ENCODE data around the gene COL4A6. TPM values are rescaled to one million over a fixed set of nuclear protein-coding genes. Genes with fewer than 3 reads are reported as not detected.

COL4A6 gene
- polyA plus RNA-seq, 4 donors = 0.43 to 2.5 TPM; not detected in 2

DNA sequence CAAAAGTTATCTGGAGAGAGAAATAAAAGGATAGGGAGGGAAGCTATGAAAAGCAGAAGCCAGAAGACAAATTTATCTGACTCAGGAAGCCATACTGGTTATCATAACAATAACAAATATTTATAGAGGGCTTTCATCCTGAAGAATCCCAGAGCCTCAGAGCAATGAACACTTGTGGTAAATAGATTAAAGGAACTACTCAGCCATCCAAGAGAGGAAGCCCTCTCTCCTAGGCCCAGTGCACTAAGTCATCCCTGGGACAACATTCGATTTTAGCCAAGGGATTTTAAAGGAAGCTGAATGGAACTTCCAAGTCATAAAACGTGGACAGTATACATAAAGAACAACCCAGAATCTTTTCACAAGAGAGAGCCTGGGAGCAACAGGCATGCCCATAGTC lies 76.9 kb downstream of the COL4A6 start:
- WGBS, 3 donors = 40 to 68% (median 49%) methylated on average over 2 of the region's 2 CpGs
- Histone ChIP-seq H3K27me3 (ENCODE audit: control insufficient read depth in 3 of 3, insufficient read depth in 3 of 3, low read length in 3 of 3) (peaks cover 0 to 2% (median 0%) of the 10 kb centered on the region in 3 donors), H3K4me3 (ENCODE audit: low read depth in 1 of 3, low read length in 3 of 3) (no peak overlapping the region), H3K4me1 (ENCODE audit: control insufficient read depth in 3 of 3, insufficient read depth in 2 of 3, low read depth in 1 of 3, low read length in 2 of 3) (peaks cover 0 to 5% (median 0%) of the 10 kb centered on the region in 3 donors), H3K36me3 (ENCODE audit: control insufficient read depth in 3 of 3, insufficient read depth in 2 of 3, low read depth in 1 of 3, low read length in 3 of 3) (no peaks in the 10 kb centered on the region), H3K27ac (ENCODE audit: low read depth in 1 of 3, low read length in 2 of 3) (no peak overlapping the region), H3K9me3 (ENCODE audit: control insufficient read depth in 2 of 2, insufficient read depth in 1 of 2, low read depth in 1 of 2, low read length in 1 of 2) (no peaks in the 10 kb centered on the region)
- DNase-seq = peak in 1 of 2 donors; percentile 1
- FAIRE-seq = no peak

DNA sequence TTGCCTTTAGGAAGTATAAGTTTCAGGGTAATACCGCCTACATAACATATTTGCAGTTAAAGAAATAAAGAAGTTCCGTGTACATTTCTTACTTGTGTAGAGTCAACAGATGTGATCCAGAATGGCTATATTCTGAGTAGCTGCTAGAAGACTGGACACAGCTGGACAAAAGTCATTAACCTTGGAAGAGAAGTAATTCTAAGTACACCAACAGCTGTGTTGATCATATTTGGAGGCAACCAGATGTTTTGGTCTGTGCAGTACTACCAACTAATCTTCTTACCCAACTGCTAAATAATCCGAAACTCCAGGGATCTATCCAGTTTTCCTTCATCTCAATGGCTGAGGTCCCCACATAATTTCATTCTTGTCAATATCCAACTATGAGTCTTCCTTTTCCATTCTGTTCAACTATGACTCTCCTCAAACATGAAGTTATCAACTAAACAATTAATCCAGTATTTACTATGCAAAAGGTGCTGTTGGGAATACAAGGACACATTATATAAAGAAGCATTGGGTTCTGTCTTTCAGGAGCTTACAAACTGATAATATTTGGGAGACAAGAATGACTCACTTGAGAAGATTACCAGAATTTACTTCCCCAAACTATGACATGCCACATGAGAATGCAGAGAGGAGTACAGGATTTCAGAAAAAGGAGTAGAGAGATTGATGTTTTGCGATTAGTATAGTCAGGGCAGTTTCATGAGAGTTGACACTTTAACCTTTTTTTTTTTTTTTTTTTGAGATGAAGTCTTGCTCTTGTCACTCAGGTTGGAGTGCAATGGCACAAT lies 78.2 kb downstream of the COL4A6 start:
- H3K27ac ChIP-seq (ENCODE audit: low read depth in 1 of 3, low read length in 2 of 3) = no peak overlapping the region
- no peak overlapping the region for H3K4me3 ChIP-seq (ENCODE audit: low read depth in 1 of 3, low read length in 3 of 3)
- FAIRE-seq (no peak), DNase-seq (no peak)
- peaks cover 0 to 5% (median 0%) of the 10 kb centered on the region in 3 donors for H3K4me1 ChIP-seq (ENCODE audit: control insufficient read depth in 3 of 3, insufficient read depth in 2 of 3, low read depth in 1 of 3, low read length in 2 of 3)
- WGBS, 3 donors = 73 to 84% (median 81%) methylated on average over 4 of the region's 4 CpGs
- H3K27me3 ChIP-seq (ENCODE audit: control insufficient read depth in 3 of 3, insufficient read depth in 3 of 3, low read length in 3 of 3) = peaks cover 0 to 2% (median 0%) of the 10 kb centered on the region in 3 donors
- no peaks in the 10 kb centered on the region for H3K36me3 ChIP-seq (ENCODE audit: control insufficient read depth in 3 of 3, insufficient read depth in 2 of 3, low read depth in 1 of 3, low read length in 3 of 3)
- H3K9me3 ChIP-seq (ENCODE audit: control insufficient read depth in 2 of 2, insufficient read depth in 1 of 2, low read depth in 1 of 2, low read length in 1 of 2) = no peaks in the 10 kb centered on the region

DNA sequence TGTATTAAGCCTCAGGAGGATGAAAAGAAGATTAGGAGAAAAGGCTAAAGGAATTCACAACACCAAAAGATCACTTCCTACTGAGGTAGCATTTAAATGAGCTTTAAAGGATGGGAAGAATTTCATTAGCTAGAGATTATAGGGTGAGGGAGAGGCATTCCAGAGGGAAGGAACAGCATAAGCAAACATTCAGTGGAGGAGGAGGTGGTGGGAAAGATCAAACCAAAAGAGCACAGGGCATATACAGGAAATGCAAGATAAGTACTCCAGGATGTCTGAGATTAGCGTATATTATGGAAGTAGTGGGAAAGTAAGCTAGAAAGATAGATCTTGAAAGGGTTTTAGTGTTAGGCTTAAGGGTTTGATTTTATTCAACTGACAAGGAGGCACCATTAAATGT lies 84.8 kb downstream of the COL4A6 start:
- FAIRE-seq (no peak), DNase-seq (no peak)
- Histone ChIP-seq H3K4me1 (ENCODE audit: control insufficient read depth in 3 of 3, insufficient read depth in 2 of 3, low read depth in 1 of 3, low read length in 2 of 3) (no peaks in the 10 kb centered on the region), H3K36me3 (ENCODE audit: control insufficient read depth in 3 of 3, insufficient read depth in 2 of 3, low read depth in 1 of 3, low read length in 3 of 3) (no peaks in the 10 kb centered on the region), H3K27ac (ENCODE audit: low read depth in 1 of 3, low read length in 2 of 3) (no peak overlapping the region), H3K27me3 (ENCODE audit: control insufficient read depth in 3 of 3, insufficient read depth in 3 of 3, low read length in 3 of 3) (no peaks in the 10 kb centered on the region), H3K4me3 (ENCODE audit: low read depth in 1 of 3, low read length in 3 of 3) (no peak overlapping the region), H3K9me3 (ENCODE audit: control insufficient read depth in 2 of 2, insufficient read depth in 1 of 2, low read depth in 1 of 2, low read length in 1 of 2) (no peaks in the 10 kb centered on the region)
- WGBS, 3 donors = 71 to 89% (median 88%) methylated on average over 1 of the region's 1 CpG

DNA sequence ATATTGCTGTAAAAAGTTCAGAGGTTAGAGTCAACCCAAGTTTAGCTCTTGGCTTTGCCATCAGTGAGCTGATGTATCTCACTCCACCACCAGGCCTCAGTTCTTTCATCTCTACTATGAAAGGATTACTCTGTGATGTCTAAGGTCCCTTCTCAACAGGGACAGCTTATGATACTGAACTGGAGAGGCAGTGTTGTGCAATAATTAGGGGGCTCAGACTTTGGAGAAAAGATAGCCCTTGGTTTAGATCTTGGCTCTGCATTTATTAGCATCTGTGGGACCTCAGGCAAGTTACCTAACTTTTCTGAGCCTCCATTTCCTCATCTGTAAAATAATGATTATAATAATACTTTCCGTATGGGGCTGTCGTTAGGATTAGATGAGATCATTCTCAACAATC lies 89.0 kb downstream of the COL4A6 start:
- Histone ChIP-seq H3K4me1 (ENCODE audit: control insufficient read depth in 3 of 3, insufficient read depth in 2 of 3, low read depth in 1 of 3, low read length in 2 of 3) (no peaks in the 10 kb centered on the region), H3K27ac (ENCODE audit: low read depth in 1 of 3, low read length in 2 of 3) (no peak overlapping the region), H3K27me3 (ENCODE audit: control insufficient read depth in 3 of 3, insufficient read depth in 3 of 3, low read length in 3 of 3) (no peaks in the 10 kb centered on the region), H3K4me3 (ENCODE audit: low read depth in 1 of 3, low read length in 3 of 3) (no peak overlapping the region), H3K9me3 (ENCODE audit: control insufficient read depth in 2 of 2, insufficient read depth in 1 of 2, low read depth in 1 of 2, low read length in 1 of 2) (no peaks in the 10 kb centered on the region), H3K36me3 (ENCODE audit: control insufficient read depth in 3 of 3, insufficient read depth in 2 of 3, low read depth in 1 of 3, low read length in 3 of 3) (no peaks in the 10 kb centered on the region)
- 79 to 97% (median 87%) methylated on average over 2 of the region's 2 CpGs for WGBS, 3 donors
- FAIRE-seq (no peak), DNase-seq (no peak)

DNA sequence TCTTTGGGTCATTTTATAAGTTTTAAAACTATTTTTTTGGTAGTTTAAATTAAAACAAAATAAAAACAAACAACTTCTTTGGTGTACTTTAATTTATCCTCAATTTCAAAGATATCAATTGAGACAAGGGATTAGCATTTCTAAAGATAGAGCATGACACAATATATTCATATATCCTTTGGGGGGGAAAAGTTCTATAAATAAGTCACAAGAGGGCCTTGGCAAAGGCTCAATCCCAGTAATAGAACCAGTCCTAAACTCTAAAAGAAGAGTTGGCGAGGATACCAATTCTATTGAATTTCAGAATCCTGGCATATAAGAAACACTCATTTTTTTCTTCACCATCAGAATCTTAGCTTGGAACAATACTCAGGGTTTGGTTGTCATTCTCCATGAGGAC lies 89.7 kb downstream of the COL4A6 start:
- Histone ChIP-seq H3K27me3 (ENCODE audit: control insufficient read depth in 3 of 3, insufficient read depth in 3 of 3, low read length in 3 of 3) (no peaks in the 10 kb centered on the region), H3K9me3 (ENCODE audit: control insufficient read depth in 2 of 2, insufficient read depth in 1 of 2, low read depth in 1 of 2, low read length in 1 of 2) (no peaks in the 10 kb centered on the region), H3K4me1 (ENCODE audit: control insufficient read depth in 3 of 3, insufficient read depth in 2 of 3, low read depth in 1 of 3, low read length in 2 of 3) (no peaks in the 10 kb centered on the region), H3K36me3 (ENCODE audit: control insufficient read depth in 3 of 3, insufficient read depth in 2 of 3, low read depth in 1 of 3, low read length in 3 of 3) (no peaks in the 10 kb centered on the region), H3K4me3 (ENCODE audit: low read depth in 1 of 3, low read length in 3 of 3) (no peak overlapping the region), H3K27ac (ENCODE audit: low read depth in 1 of 3, low read length in 2 of 3) (no peak overlapping the region)
- WGBS, 3 donors = 79 to 93% (median 84%) methylated on average over 1 of the region's 1 CpG
- no peak for FAIRE-seq
- no peak for DNase-seq

DNA sequence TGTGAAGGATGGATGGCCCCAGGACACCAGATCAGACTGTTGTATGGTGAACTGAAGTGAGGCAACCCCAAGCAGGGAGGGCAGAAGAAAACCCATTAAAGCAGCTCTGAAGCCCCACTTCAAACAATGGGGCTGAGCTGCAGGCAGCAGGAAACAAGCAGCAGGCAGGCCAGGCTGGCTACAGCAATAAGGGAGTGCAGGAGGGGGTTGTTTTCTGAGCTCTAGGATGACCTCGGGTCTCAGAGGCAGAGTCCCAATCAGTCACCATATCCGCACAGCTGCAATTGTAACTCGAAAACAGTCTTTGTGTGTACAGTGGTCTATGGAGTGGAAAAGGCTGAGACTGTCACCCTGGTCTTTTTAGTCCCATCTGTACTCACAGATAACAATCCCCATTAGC lies 90.4 kb downstream of the COL4A6 start:
- 34 to 49% (median 46%) methylated on average over 3 of the region's 3 CpGs for WGBS, 3 donors
- no peaks in the 10 kb centered on the region for H3K9me3 ChIP-seq (ENCODE audit: control insufficient read depth in 2 of 2, insufficient read depth in 1 of 2, low read depth in 1 of 2, low read length in 1 of 2)
- no peaks in the 10 kb centered on the region for H3K36me3 ChIP-seq (ENCODE audit: control insufficient read depth in 3 of 3, insufficient read depth in 2 of 3, low read depth in 1 of 3, low read length in 3 of 3)
- FAIRE-seq (no peak), DNase-seq (no peak)
- no peaks in the 10 kb centered on the region for H3K4me1 ChIP-seq (ENCODE audit: control insufficient read depth in 3 of 3, insufficient read depth in 2 of 3, low read depth in 1 of 3, low read length in 2 of 3)
- no peak overlapping the region for H3K27ac ChIP-seq (ENCODE audit: low read depth in 1 of 3, low read length in 2 of 3)
- no peak overlapping the region for H3K4me3 ChIP-seq (ENCODE audit: low read depth in 1 of 3, low read length in 3 of 3)
- H3K27me3 ChIP-seq (ENCODE audit: control insufficient read depth in 3 of 3, insufficient read depth in 3 of 3, low read length in 3 of 3) = no peaks in the 10 kb centered on the region

- 50 to 63% (median 58%) methylated on average over 1 of the region's 1 CpG for WGBS, 3 donors
- Histone ChIP-seq H3K27ac (ENCODE audit: low read depth in 1 of 3, low read length in 2 of 3) (no peak overlapping the region), H3K4me3 (ENCODE audit: low read depth in 1 of 3, low read length in 3 of 3) (no peak overlapping the region), H3K27me3 (ENCODE audit: control insufficient read depth in 3 of 3, insufficient read depth in 3 of 3, low read length in 3 of 3) (no peaks in the 10 kb centered on the region), H3K36me3 (ENCODE audit: control insufficient read depth in 3 of 3, insufficient read depth in 2 of 3, low read depth in 1 of 3, low read length in 3 of 3) (no peaks in the 10 kb centered on the region), H3K9me3 (ENCODE audit: control insufficient read depth in 2 of 2, insufficient read depth in 1 of 2, low read depth in 1 of 2, low read length in 1 of 2) (no peaks in the 10 kb centered on the region), H3K4me1 (ENCODE audit: control insufficient read depth in 3 of 3, insufficient read depth in 2 of 3, low read depth in 1 of 3, low read length in 2 of 3) (no peaks in the 10 kb centered on the region)
- no peak for DNase-seq
- FAIRE-seq = no peak
These were observed 94.0 kb downstream of the COL4A6 start for GRCh38 chrX:108344216-108344615.

DNA sequence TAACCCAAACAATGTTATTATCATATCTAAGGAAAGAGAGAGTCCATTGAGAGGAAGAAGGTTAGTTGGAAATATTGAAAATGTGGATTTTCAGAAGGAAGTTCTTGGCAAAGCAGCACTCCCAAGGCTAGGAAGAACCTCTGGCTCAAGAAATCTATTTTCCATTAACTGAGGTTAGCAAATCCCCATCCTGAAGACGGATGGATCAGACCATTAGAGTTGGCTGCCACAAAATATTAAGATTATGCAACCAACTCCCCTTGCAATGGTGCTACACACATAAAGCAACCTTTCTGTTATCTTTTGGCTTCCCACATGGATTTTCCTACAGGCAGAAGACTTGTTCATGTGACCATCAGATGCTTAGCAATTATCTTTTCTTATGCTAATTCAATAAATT lies 96.3 kb downstream of the COL4A6 start:
- Histone ChIP-seq H3K4me3 (ENCODE audit: low read depth in 1 of 3, low read length in 3 of 3) (no peak overlapping the region), H3K36me3 (ENCODE audit: control insufficient read depth in 3 of 3, insufficient read depth in 2 of 3, low read depth in 1 of 3, low read length in 3 of 3) (no peaks in the 10 kb centered on the region), H3K4me1 (ENCODE audit: control insufficient read depth in 3 of 3, insufficient read depth in 2 of 3, low read depth in 1 of 3, low read length in 2 of 3) (no peaks in the 10 kb centered on the region), H3K27me3 (ENCODE audit: control insufficient read depth in 3 of 3, insufficient read depth in 3 of 3, low read length in 3 of 3) (no peaks in the 10 kb centered on the region), H3K9me3 (ENCODE audit: control insufficient read depth in 2 of 2, insufficient read depth in 1 of 2, low read depth in 1 of 2, low read length in 1 of 2) (no peaks in the 10 kb centered on the region), H3K27ac (ENCODE audit: low read depth in 1 of 3, low read length in 2 of 3) (no peak overlapping the region)
- 33 to 62% (median 50%) methylated on average over 1 of the region's 1 CpG for WGBS, 3 donors
- FAIRE-seq (no peak), DNase-seq (no peak)

GRCh38 chrX:108332281-108332680 lies 105.9 kb downstream of the COL4A6 start:
- no peak overlapping the region for H3K4me3 ChIP-seq (ENCODE audit: low read depth in 1 of 3, low read length in 3 of 3)
- H3K9me3 ChIP-seq (ENCODE audit: control insufficient read depth in 2 of 2, insufficient read depth in 1 of 2, low read depth in 1 of 2, low read length in 1 of 2) = no peaks in the 10 kb centered on the region
- DNase-seq (no peak), FAIRE-seq (no peak)
- H3K36me3 ChIP-seq (ENCODE audit: control insufficient read depth in 3 of 3, insufficient read depth in 2 of 3, low read depth in 1 of 3, low read length in 3 of 3) = no peaks in the 10 kb centered on the region
- no peaks in the 10 kb centered on the region for H3K27me3 ChIP-seq (ENCODE audit: control insufficient read depth in 3 of 3, insufficient read depth in 3 of 3, low read length in 3 of 3)
- no peak overlapping the region for H3K27ac ChIP-seq (ENCODE audit: low read depth in 1 of 3, low read length in 2 of 3)
- H3K4me1 ChIP-seq (ENCODE audit: control insufficient read depth in 3 of 3, insufficient read depth in 2 of 3, low read depth in 1 of 3, low read length in 2 of 3) = no peaks in the 10 kb centered on the region
- 86 to 92% (median 88%) methylated on average over 1 of the region's 1 CpG for WGBS, 3 donors
